ENCODE data around the gene CRIM1.

The CRIM1 gene

DNA sequence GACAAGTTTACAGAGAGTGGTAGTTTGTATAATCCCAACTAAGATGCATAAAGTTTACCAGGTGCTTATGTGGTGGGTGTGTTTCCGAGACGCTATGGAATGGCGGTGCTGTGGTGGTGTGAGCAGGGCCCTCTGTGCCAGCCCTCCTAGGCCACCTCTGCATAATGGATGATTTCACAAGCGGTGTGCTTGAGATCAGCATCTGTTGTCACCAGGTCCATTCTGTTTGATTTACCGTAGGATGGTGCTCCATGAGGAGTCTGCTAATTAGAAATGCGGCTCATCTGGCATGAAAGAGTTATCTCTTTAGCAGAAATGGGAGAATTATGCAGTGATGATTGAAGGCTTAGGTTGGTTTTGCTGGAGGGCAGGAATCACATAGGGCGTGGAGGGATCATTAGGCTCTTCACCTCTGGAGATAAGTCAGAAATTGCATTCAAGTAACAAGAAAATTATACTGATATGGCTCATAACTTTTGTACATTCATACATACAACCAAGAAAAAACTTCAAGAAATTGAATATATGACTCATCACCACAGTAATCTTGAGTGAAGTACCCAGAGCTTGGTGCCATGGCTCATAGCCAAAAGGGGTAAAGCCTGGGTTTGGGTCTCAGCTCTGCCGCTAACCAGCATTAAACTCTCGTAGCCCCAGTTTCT lies 41.4 kb downstream of the CRIM1 start:
- DNase-seq (ENCODE audit: low read depth in 2 of 2, low spot score in 1 of 2) = no peak

DNA sequence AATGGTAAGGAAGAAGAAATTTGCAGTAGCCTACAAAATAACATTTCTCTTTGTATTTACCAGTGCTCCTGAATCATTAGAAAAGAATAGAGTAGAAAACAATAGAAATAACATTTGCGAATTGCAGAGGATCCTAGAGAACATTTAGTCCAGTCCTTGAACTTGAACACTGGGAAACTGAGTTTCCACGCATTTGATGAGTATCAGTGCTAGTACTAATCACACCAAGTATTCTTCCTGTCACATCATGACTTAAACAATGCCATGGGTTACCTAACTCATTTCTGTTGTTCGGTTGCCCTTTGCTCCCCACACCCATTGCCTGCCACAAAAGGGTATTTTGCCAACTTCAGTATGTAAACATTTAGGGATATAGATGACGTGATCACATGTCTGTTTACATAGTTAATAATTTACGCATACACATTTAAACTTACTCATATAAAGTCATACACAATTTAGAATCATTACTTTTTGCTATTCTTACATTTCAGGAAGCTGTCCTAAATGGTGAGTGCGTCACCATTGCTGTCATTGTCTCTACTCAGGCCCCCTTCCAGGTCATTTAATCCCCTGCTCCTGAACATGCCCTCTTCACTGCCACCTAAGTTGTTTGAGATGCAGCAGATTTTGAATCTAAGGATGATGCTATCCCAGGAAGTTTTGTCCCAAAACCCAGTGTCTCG lies 42.3 kb downstream of the CRIM1 start:
- no peak for DNase-seq (ENCODE audit: low read depth in 2 of 2, low spot score in 1 of 2)

DNA sequence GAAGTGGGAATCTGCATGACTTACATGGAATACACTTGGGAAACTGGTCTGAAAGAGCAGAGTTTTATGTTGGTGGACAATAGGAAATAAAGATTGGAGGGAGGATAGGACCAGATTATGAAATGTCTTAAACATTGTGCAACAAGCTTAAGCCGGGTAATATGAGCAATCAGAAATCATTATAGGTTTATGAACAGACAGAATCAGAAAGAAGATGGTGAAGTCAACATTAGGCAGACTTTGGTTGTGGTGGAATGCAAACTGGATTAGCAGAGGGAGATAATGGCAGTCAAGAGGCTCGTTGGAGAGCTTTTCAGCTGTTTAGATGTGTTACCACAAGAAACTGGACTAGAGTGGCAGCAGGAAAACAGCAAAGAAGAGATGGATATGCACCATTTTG lies 43.5 kb downstream of the CRIM1 start:
- DNase-seq (ENCODE audit: low read depth in 2 of 2, low spot score in 1 of 2) = no peak

DNA sequence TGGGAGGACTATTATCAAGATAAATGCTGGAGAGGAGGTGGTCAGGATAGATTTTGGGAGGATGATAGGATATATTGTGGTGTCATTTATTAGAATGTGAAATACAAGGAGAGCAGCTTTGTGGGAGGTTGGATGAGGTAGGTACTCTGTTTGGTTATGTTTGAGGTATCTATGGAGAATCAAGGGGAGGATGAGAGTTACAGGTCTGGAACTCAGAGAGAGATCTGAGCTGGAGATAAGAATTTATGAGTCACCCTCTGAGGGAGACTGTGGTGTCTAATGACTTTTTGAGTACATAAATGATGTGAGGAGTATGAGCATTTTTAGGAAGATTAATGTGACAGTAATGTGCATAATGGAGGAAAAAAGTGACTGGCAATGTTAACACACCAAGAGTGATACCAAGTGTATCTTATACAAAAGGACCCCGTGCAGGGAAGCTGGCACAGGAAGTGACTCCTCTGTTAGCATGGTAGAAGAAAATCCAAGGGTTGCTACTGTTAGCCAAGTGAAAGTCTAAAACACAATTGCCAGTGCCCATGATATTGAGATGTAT lies 48.2 kb downstream of the CRIM1 start:
- DNase-seq (ENCODE audit: low read depth in 2 of 2, low spot score in 1 of 2) = no peak

DNA sequence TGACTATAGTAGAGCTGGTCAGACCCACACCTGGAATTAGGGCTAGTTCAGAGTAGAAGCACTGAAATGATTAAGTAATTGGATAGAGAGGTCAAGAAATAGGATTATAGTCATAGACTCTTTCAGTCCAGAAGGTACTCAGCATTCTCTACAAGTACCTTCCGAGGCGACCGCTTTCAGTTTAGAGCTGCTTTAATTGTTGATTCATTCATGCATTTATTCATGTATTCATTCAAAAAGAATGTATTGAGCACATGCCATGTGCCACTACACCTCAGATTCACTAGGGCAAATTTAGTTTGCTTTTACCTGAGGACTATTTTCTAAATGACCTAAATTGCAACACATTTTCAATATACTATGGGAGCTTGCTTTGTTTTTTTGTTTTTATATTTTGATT lies 48.7 kb downstream of the CRIM1 start:
- DNase-seq (ENCODE audit: low read depth in 2 of 2, low spot score in 1 of 2) = no peak

DNA sequence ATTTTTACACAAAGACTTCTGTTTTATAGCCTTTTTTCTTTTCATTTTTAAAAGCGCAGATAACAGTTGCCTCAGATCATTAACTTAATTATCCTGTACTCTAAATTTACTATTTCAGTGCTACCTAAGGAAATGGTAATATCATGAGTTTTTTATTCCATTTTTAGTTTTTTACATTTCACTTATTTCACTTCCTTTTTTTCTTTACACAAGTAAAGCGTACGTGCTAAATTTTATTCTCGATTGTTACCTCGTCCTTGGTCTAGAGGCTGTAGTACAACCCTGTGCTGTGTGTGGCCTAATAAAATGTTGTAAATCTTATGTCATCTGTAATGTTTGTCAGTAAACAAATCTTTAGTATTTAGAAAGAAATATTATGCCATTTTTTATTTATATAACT lies 49.2 kb downstream of the CRIM1 start:
- no peak for DNase-seq (ENCODE audit: low read depth in 2 of 2, low spot score in 1 of 2)

DNA sequence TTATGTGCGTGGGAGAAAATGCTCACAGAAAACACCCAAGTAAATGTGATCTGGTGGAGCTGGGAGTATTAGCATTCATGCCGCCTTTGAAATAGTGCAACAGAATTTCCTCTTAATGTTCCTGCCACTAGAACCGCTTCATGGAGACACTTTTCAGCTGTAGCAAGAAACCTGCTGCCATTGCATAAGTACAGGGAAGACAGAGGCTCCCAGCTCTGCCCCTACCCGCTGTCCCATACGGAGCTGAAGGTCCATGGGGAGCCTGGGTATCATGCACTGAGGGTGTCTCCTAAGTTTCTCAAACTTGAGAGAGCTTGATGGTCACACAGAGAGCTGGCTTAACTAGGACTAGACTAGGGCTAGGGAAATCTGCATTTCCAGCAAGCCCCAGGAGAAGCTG lies 49.6 kb downstream of the CRIM1 start:
- DNase-seq (ENCODE audit: low read depth in 2 of 2, low spot score in 1 of 2) = no peak

DNA sequence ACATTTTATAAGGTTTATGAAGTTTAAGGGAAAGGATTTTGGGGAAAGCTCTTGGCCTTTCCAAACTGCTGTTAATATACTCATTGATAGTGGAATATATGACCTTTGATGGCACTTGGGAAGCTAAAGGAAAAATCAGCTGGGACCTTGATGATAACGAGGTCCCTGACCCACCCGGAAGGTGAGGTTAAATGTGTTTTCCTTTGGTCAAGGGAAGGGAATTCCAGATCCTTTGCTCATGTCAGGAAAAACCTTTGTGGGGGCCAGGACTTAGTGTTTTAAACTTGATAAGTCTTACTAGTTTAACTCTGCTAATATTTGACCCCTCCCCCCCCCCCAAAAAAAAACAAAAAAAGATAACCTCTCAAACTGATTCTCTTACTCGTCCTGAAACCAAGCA lies 50.7 kb downstream of the CRIM1 start:
- no peak for DNase-seq (ENCODE audit: low read depth in 2 of 2, low spot score in 1 of 2)

DNA sequence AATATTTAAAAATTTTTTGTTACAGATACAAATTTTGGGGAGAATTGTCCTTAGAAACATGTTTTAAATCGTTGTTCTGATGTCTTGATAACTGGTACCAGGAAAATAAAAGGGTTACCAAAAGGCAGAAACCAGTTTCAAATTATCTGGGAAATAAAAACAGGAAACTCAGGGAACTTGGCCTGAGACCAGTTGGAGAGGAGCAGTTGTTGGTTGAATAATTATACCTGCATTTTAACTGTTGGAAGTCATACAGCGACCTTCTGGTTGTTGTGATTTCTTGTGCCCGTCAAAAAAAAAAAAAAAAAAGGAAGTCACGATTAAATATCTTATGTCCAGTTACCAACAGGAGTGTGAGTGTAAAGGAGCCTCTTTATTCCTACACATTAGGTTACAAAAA lies 51.8 kb downstream of the CRIM1 start:
- DNase-seq (ENCODE audit: low read depth in 2 of 2, low spot score in 1 of 2) = no peak

DNA sequence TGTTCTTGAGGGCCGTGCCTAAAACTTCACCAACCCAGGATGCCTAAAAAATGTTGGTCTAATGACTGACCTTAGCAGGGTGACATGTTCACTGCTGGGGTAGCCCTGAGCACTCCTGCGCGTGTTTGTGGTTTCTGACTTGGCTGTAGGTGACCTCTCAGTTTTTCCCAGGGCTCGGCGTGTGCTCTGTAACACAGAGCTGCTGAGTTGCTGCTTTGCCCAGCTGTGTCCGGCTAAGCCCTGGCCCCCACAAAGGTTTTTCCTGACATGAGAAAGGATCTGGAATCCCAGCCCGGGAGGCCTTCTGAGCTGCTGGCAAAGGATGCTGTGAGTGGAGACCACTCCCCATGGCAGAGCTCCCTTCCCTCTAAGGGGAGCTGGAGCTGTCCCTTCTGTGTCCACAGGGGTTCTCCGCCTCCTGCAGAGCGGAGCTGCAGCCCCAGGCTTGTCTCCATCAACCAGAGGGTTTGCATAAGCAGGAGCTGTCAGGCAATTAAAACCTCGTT lies 52.7 kb downstream of the CRIM1 start:
- DNase-seq (ENCODE audit: low read depth in 2 of 2, low spot score in 1 of 2) = no peak

DNA sequence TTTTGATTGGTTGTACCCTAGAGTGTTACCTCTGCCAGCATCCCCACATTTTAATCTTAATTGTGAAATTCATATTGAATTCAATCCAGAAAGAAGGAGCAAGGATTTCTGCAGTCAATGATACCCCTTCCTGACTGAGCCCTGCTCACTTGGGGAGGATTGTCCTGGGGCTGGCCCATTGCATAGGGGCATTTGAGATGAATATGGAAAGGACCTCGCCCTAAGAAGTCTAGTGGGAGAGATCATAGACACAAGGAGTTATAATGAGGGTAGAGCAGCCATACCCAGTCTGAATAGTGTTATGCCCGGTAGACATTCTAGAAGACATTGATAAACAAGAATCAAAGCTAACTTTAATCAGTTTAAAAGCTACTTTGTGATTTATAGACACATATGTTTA lies 53.8 kb downstream of the CRIM1 start:
- no peak for DNase-seq (ENCODE audit: low read depth in 2 of 2, low spot score in 1 of 2)

DNA sequence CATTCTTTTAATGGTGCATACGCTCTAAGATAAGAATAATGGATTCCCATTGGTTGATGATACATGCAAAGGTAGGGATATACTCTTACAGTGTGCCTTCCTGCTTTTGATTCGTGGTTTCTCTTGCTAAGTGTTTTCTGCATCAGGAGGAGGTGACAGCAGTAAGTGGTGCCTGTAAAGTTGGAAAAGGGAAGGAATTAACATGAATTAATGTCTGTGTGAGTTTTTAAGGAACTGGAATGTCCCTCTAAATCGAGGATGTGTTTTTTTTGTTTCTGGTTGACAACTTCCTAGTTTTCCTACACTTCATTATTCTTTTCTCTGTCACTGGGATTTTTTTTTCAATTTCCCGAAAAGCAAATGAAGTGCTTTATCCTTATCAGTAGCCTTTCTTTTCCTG lies 54.4 kb downstream of the CRIM1 start:
- DNase-seq (ENCODE audit: low read depth in 2 of 2, low spot score in 1 of 2) = no peak

DNA sequence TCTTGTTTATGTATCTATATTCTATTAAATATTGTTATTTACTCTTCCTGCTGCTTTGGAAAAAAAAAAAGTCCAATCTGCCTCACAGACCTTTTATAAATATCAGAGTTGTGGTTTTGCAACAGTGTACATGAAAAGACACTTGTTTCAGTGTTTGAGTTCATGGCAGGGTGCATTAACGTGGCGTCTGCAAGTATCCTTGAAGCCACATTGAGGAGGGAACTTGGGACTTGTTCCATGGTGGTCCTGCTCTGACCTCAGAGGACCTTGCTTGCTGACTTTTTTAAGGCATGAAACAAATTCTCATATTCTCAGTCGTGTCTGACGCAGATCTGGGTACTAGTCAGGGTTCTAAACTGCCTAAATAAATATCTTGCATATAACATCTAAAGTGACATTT lies 55.1 kb downstream of the CRIM1 start:
- DNase-seq (ENCODE audit: low read depth in 2 of 2, low spot score in 1 of 2) = no peak

DNA sequence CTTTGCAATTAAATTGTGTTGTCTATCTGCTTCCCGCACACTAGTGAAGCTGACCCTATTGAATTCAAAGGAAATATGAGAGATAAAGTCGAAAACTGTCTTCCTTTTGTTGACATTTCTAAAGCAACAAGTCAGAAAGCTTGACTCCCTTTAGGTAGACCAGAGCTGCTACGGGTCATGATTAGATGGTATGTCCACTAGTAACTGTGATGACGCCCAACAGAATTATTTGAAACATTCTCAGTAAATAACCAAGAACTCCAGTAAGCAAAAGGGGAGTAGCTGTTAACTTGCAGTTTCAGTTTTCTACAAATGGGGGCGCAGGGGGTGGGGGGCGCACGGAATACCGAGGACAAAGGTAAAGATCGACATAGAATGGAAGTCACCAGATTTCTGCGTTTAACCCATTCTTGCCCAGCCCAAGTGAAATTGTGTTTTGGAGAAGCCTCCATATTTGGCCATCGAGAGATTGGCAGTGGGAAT lies 56.4 kb downstream of the CRIM1 start:
- no peak for DNase-seq (ENCODE audit: low read depth in 2 of 2, low spot score in 1 of 2)

DNA sequence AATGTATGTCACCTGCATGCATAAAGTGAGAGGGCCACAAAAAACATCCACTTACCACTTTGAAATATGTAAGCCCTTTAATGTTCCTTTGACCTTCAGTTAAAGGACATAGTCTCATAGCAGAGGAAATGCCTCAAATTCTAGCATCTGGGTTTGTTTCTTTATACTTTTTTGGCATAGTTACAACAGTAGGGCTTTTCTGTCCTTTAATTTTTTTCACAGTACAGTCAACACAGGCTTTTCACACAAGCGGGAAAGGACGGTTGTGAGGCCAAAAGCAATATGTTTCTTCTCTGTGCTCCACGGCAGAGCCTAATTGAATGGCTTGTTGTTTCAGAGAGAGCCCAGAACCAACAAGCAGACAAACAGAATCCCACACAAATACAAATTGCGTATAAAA lies 57.6 kb downstream of the CRIM1 start:
- DNase-seq (ENCODE audit: low read depth in 2 of 2, low spot score in 1 of 2) = no peak

DNA sequence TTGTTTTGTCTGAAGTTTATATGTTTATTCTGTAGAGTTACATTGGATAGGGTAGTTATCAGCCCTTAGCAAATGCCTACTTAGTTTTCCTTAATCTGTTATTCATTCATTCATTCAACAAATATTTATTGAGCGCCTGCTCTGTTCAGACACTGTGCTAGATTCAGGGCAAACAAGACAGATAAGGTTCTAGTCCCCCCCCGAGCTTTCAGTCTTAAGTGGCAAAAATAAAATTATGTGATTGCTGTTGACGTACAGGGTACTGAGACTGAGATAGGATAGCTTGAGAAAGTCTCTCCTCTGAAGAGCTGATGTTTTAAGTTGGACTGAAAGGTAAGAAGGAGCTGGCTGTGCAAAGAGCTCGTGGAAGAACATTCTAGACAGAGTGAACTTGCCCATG lies 58.7 kb downstream of the CRIM1 start:
- no peak for DNase-seq (ENCODE audit: low read depth in 2 of 2, low spot score in 1 of 2)

DNA sequence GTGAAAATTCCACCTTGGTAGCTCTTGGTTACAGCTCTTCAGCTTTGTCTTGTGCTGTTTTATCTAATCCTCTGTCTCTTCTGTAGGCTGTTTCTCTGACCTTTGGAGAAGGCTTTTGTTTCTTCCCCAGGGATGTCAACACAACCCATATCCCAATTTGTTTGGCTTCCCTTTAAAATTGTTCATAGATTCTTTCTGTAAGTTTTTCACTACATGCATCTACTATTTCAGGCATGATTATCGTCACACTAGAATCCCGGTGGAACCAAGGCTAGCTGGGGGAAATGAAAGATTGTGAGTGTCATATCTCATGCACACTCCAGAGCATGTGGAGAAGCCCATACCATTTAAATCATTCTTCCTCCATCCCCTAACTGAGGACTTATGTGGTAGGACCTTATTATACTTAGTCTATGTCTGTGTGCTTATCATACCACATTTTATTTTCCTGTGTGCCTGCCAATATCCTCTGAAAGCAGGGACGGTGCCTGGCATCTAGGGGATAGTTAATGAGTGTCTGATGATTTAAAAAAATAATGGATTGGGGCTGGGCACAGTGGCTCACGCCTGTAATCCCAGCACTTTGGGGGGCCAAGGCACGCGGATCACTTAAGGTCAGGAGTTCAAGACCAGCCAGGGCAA lies 59.9 kb downstream of the CRIM1 start:
- no peak for DNase-seq (ENCODE audit: low read depth in 2 of 2, low spot score in 1 of 2)

DNA sequence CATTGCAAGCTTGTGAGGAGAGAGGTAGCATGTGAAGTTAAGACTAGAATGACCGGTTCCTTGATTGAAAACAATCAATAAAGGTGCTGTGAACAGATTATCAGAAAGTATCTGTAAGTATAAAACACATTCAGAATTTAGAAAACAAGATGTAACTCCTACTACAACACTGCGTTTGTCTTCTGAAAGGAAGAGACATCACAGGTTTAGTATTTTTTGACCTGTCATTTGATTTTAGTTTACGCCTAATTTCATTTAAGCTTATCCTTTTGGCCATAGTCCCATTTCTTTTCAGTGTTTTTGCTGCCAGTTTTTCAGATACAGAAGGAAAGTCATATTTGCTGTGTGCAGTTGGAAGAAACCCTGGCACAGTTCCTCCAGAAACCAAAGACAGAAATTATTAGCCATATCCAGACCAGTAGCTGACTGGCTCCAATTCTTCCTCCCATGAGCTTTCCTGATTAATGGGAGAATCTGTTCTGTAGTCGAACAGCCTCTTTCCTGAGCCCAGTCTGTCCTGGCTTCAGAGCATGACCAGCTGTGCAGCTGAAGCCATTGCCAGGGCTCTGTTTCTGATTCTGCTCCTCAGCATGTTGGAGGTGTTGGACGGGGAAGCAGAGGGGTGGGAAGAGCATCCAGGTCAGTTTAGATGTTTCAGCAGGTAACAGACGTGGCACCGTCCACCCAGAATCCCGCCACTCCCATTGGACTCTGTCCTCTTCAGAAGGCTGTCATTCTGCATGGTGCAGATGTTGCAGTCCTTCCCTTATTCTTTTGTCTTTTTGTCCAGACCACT lies 61.0 kb downstream of the CRIM1 start:
- DNase-seq (ENCODE audit: low read depth in 2 of 2, low spot score in 1 of 2) = no peak

DNA sequence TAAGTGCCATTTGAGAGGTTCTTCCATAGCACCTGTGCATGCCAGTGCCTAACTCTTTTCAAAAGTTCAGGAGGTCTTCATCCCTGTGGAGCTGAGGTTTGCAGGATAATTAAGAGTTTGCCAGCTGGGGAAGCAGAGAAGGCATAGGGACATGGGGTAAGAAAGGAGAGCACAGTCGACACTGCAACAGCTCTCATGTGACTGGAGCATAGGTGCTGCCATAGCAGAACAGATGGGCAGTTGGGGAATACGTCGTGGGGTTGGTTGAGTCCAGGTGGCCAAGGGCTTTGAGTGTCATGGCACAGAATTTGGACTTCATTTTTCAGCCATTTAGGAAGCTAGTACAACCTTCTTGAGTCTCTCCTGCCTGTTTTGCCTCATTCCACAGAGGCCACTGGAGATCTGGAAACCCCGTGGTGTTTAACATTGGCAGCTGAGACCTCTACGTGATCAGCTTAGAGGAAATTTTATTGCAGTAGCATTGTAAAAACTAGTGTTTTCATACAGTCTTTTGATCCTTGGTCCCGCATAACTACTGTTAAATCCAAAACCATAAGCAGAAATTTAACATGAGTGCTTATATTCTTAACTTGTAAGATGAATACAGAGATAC lies 65.1 kb downstream of the CRIM1 start:
- no peak for DNase-seq (ENCODE audit: low read depth in 2 of 2, low spot score in 1 of 2)

DNA sequence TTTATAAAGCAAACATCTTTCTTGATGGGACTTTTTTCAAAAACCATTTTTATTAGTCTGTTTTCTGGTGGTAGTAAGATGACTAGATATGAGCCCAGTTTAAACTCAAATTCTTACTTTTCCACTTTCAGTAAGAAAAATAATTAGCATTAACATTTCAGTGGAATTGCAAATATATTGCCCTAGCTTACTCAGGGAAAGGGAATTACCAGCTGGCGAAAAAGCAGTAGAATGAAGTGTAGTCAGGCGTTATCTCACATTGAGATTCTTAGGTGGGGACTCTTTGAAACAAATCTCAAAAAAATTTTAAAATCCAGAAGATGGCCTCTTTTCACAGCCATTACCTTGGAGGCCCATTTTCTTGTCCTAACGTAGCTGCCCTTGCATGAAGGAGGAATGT lies 65.8 kb downstream of the CRIM1 start:
- no peak for DNase-seq (ENCODE audit: low read depth in 2 of 2, low spot score in 1 of 2)

DNA sequence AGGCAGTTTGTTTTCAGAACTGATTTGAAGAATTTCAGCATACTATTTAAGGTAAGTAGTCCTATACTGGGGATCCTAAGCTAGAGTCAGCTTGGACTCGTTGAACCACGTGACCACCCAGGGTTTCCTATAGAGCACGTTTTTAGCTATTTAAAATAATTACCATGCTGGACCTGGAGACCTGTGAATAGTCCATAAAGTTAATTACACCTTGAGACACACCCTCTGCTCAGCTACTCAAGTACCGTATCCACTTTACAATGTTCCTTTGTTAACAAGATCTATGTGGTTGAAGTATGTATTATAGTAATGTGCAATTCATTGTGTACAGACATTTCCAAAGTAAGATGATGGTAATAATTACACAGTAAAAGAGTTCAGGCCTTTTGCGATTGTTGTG lies 67.6 kb downstream of the CRIM1 start:
- DNase-seq (ENCODE audit: low read depth in 2 of 2, low spot score in 1 of 2) = no peak
